H54 (cell line): ENCODE data around the gene ZDHHC8.

ENCODE experiments used
- DNase-seq: peaks from one replicate; pipeline ENCODE4 v3.0.0; 2011; ENCODE audit warnings: low spot score, mixed read lengths; ENCODE audit not compliant: insufficient read length
- FAIRE-seq: peaks from 3 replicates; lab custom pipeline; 2011; peaks lifted over from hg19 to GRCh38; lab: Jason Lieb, UNC
- POLR2A ChIP-seq: IDR thresholded peaks from 2 replicates; pipeline ENCODE4 v1.6.1; 2011; ENCODE audit warnings: low read depth, mild to moderate bottlenecking, low read length

The ZDHHC8 gene

DNA sequence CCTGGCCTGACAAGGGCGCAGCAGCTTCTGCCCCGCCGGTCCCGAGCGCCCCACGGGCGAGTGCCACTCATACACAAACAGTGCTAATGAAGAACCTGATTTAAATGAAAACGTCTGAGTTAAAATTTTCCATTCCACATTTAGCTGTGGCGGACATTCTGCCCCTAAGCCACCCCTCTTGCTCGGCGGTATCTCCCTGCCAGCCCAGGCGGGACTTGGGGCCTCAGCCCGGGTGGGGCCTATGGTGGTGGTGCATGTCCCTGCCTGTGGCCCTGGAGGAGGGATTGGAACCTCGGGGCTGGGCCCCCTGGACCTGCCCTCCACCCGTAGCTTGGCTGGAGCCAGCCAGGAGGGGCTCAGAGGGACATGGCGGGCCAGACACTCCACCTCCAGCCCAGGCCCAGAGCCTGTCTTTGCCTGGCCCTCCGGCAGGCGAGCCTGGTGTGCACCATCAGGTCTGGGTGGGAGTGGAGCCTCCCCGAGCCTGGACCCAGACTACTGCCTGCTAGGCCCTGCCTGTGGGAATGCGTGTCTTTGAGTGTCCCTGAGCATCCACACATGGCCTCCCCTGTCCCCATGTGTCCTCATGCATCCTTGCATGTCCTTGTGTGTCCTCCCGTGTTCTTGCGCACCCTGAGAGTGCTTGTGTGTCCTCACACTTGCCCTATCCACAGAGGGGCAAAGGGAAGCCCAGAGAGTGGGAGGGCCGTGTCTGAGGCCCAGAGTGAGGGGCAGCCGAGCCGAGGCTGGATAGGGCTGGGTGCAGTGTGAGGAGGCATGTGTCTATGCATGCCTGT lies 4.4 kb downstream of the ZDHHC8 start:
- FAIRE-seq, result no peak
- no peak for DNase-seq

DNA sequence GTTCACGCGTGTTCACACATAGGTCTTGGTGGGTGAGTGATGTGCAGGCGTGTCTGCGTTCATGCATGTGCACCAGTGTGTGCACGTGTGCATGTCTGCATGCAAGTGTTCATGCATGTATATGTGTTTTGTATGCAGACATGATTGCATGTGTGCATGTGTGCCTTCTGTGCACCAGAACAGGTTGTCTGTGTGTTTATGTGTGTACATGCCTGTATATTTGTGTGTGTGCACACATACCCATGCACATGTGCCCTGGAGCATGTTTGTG lies 4.9 kb downstream of the ZDHHC8 start:
- TF ChIP-seq POLR2A, result no peak
- FAIRE-seq, result no peak
- DNase-seq, result no peak

More for the DNA sequence above, 4.4 kb downstream of the ZDHHC8 start:
- TF ChIP-seq POLR2A, result no peak

DNA sequence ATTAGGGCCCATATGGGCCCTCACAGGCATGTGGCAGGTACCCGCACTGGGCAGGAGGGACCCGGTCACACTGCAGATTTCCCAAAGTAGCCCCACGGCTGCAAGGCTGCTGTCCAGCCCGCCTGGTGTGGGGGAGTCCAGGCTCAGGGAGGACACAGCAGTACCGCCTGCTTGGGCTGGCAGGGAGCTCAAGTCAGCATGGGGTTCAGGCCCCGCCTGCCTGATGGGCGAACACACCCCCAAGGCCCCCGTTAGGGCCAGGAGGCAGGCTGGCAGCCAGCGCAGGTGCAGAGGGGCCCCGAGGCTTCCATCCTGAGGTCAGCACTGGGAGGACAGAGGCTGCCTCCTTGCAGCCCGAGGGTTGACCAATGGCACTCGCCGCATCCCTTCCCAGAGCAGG lies 5.5 kb downstream of the ZDHHC8 start:
- no peak for TF ChIP-seq POLR2A
- DNase-seq, result no peak
- no peak for FAIRE-seq

DNA sequence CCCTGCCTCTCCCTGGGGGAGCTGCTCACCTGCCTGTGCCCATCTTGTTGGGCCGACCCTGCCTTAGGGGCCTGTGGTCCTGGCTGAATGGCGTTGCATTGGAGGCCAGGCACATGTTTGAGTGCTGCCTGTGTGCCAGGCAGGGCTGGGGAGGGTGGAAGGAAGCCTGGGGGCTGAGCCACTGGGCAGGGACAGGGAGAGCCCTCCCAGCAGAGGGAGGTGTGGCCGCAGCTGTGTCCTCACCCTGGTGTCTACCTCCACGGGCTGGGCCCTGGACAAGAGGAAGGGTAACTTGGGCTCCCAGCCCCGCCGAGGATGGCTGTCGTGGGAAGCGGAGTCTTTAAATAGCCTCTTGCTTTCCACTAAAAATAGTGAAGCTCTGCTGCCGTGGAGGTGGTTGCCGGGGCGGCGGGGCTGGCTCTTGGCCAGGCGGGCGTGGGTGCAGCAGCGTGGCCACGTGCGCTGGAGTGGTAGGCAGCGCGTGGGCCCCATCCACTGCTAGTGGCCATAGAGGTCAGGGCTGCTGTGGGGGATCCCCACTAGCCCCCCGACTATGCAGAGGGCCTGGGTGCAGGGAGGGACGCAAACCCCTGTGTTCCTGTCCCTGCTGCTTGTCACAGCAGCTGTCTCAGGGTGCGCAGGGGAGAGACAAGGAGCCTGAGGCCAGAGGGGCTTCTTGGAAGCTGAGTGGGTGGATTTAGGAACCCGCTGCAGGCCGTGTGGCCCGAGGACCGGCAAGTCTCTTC lies 6.2 kb downstream of the ZDHHC8 start:
- FAIRE-seq (no peak), DNase-seq (no peak)
- no peak for TF ChIP-seq POLR2A

DNA sequence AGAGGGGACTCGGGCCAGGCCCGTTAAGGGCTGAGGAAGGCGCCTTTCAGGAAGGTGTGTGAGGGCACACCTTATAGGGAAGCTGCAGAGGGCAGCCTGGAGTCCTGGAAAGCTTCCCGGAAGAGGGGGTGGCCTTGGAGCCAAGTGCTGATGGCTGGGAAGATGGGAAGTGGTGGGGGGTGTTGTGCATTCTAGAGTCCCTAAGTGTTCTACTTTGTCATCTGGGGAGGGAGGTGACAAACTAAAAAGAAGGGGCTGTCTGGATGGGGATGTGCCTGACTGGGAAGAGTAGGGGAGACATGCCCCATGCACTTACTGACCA lies 6.8 kb downstream of the ZDHHC8 start:
- DNase-seq (no peak), FAIRE-seq (no peak)
- TF ChIP-seq POLR2A, result no peak

DNA sequence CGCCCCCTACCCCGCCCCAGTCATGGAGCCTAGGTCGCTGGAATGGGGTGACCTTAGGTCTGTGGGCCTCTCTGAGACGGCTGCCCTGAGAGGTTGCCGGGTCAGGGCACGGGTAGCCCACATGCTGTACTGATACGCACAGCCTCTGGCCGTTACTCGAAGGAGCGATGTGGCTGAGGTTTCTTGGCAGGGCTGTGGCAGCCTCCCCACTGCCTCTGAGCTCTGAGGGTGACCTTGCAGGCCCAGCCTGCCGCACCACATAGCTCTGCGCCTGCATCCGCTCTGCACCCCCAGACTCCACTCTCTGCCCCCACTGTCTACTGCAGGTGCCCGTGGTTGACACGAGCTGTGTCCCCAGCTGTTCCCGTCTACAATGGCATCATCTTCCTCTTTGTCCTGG lies 7.3 kb downstream of the ZDHHC8 start:
- FAIRE-seq (no peak), DNase-seq (no peak)
- no peak for TF ChIP-seq POLR2A

DNA sequence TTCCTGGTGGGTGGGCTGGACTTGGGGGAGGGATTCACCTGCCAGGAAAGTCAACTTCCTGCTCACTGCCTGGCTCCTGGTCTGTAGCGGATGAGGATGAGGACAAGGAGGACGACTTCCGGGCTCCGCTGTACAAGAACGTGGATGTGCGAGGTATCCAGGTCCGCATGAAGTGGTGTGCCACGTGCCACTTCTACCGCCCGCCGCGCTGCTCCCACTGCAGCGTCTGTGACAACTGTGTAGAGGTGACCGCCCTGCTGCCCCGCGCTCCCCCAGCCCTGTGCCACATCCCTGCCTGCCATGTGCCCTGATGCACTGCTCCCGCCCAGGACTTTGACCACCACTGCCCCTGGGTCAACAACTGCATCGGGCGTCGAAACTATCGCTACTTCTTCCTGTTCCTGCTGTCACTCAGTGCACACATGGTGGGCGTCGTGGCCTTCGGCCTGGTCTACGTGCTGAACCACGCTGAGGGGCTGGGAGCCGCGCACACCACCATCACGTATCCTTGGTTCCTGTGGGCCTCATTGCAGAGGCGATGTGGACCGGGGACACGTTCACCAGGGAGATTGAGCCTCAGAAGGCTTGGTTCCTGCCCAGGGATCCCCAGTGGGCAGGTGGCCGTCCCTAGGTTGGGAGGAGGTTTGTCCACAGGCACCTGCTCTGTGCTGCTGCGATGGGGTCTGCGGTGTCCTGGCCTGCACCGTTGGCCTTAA lies 7.9 kb downstream of the ZDHHC8 start:
- TF ChIP-seq POLR2A, result no peak

DNA sequence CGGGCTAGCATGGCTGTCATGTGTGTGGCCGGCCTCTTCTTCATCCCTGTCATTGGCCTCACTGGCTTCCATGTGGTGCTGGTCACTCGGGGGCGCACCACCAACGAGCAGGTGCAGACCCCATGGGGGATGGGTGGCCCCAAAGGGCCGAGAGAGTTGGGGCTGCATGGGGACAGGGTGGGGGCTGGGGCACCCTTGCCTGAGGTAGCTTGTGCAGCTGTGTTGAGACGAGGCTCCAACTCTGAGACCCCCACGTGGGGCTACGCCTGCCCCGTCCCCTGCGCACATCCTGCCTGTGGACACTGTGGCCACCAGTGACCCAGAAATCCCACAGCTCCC lies 8.5 kb downstream of the ZDHHC8 start:
- no peak for TF ChIP-seq POLR2A
- no peak for FAIRE-seq
- no peak for DNase-seq

More for the DNA sequence above, 7.9 kb downstream of the ZDHHC8 start:
- DNase-seq (no peak), FAIRE-seq (no peak)

DNA sequence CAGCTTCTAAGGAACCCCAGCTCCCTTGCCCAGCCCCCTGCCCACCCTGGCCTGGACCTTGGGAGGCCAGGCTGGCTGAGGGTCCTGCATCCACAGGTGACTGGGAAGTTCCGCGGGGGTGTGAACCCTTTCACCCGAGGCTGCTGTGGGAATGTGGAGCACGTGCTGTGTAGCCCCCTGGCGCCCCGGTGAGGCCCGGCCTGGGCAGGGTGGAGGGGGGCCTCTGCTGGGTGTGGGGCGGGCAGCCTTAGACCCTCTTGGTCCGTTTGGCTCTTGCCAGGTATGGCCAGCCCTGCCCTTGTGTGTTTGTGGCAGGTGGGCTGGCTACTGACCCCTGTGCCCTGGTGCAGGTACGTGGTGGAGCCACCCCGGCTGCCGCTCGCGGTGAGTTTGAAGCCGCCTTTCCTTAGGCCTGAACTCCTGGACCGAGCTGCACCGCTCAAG lies 8.9 kb downstream of the ZDHHC8 start:
- no peak for DNase-seq
- no peak for TF ChIP-seq POLR2A
- no peak for FAIRE-seq

DNA sequence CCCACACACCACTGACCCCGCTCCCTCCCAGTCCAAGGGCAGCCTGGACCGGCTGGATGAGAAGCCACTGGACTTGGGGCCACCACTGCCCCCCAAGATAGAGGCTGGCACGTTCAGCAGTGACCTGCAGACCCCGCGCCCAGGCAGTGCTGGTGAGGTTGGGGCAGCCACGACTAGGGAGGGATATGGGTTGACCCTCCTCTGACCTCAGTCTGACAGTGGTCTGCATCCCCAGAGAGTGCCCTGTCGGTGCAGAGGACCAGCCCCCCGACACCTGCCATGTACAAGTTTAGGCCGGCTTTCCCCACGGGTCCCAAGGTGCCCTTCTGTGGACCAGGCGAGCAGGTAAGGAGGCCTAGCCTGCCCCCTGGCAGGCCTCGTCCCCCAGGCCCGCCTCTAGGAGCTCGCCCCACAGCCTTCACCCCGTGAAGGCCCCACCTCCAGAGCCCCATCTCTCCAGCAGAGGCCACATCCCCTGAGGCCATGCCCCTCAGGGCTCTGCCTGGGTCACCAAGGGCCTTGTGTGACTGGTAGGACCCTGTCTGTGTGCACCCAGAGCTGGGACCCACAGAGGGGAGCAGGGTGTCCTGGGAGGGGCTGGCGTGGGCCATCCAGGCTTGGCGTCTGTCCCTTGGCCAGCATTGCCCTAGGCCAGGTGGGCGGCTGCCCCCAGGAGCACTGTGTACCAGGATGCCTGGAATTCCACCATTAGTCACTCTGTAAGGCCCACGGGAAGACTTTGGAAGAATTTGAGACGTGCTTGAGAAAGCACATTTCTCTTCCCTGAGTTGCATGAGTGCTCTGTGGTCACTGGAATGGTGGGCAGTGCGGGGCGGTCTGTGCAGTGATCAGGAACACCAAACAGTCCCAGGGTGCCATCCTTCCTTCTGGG lies 9.8 kb downstream of the ZDHHC8 start:
- FAIRE-seq (no peak), DNase-seq (no peak)
- TF ChIP-seq POLR2A, result no peak

DNA sequence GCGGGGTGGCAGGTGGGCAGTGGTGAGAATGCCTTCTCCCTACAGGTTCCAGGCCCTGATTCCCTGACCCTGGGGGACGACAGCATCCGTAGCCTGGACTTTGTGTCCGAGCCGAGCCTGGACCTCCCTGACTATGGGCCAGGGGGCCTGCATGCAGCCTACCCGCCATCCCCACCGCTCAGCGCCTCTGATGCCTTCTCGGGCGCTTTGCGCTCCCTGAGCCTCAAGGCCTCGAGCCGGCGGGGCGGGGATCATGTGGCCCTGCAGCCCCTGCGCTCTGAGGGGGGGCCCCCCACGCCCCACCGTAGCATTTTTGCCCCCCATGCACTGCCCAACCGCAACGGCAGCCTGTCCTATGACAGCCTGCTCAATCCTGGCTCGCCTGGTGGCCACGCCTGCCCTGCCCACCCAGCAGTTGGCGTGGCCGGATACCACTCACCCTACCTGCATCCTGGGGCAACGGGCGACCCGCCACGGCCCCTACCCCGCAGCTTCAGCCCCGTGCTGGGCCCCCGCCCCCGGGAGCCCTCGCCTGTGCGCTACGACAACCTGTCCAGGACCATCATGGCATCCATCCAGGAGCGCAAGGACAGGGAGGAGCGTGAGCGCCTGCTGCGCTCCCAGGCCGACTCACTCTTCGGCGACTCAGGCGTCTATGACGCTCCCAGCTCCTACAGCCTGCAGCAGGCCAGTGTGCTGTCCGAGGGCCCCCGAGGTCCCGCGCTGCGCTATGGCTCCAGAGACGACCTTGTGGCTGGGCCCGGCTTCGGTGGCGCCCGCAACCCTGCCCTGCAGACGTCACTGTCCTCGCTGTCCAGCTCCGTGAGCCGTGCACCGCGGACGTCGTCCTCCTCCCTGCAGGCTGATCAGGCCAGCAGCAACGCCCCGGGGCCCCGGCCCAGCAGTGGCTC lies 11.4 kb downstream of the ZDHHC8 start:
- no peak for TF ChIP-seq POLR2A

DNA sequence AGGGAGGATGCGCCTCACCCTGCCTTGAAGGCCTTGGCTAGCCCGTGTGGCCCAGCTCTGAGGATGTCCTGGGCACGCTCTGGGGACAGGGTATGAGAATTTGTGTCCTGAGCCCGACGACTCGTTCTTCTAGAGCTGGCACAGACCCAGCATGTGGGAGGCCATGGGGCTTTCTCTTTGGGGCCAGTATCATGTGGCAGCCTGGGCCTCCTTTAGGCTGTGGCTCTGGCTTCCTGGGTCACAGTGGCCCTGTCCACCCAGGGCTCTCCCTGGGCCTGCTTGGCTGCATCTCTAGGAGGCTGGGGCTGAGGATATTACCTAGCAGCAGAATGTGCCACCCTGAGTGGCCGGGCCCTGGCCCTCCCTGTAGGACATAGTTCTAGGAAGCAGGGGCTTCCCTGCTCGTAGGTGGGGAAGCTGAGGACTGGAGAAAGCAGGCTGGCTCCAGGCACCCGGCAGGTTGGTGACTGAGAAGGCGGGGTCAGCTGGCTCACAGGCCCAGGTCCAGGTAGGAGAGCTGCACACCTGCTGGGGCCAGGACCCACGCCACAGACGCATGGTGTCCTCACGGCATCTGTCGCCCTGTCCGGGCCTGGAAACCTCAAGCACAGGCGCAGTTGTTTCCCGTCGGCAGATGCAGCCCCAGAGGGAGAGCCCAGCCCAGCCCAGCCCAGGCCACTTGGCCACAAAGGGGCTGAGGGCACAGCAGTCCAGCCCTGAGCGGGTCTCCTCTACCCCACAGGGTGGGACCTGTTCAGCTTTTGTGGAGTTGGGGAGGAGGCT lies 12.5 kb downstream of the ZDHHC8 start:
- DNase-seq, result no peak
- no peak for FAIRE-seq
- no peak for TF ChIP-seq POLR2A

More for the DNA sequence above, 11.4 kb downstream of the ZDHHC8 start:
- DNase-seq (no peak), FAIRE-seq (no peak)
